Measurements from ENCODE around the gene TBPL1. TPM values are rescaled to one million over a fixed set of nuclear protein-coding genes. Genes with fewer than 3 reads are reported as not detected.
"Not testable (repeated sequence)": the region's sequence is repeated elsewhere in the genome, so short reads cannot be mapped to it uniquely, and the experiment has no call there.

The TBPL1 gene
- total RNA-seq, 4 donors from 2014 or later: 0.85 to 9.1 (median 4.7) TPM

DNA sequence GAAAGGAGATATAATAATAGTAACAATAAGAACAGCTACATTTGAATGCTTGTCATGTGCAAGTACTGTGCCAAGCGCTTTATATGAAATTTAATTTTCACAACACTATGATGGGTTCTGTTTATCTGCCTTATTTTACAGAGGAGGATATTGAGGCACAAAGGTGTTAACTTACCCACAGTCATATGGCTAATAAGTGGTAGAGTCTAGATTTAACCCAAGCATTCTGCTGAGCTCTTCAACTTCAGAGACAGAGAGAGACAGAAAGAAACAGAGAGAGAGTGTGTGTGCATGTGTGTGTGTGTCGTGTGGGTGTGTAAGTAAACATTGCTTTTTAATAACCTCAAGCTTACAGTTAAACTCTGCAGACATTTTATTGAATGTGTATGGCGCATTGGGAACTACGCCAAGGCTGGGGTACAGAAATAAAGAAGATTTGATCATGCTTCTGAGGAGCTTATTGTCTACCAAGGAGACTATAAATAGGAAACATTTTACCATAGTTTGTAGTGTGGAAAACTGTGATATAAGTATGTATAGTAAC is 12.9 kb downstream of the TBPL1 start:
- DNase-seq (no peak), ATAC-seq (no peak)
- no peaks in the 10 kb centered on the region for H3K27me3 ChIP-seq
- no peak overlapping the region for H3K4me3 ChIP-seq
- intact Hi-C loops (cut with DNase I; ENCODE audit: low total_unique reads) (no loop called here), in situ Hi-C loops (cut with MboI; ENCODE audit: low sequenced_read_pairs in 4 of 4) (no loop called here)
- no peak for TF ChIP-seq POLR2A (IDR thresholded peaks at IDR 0.05)
- TF ChIP-seq, protein P1, sequence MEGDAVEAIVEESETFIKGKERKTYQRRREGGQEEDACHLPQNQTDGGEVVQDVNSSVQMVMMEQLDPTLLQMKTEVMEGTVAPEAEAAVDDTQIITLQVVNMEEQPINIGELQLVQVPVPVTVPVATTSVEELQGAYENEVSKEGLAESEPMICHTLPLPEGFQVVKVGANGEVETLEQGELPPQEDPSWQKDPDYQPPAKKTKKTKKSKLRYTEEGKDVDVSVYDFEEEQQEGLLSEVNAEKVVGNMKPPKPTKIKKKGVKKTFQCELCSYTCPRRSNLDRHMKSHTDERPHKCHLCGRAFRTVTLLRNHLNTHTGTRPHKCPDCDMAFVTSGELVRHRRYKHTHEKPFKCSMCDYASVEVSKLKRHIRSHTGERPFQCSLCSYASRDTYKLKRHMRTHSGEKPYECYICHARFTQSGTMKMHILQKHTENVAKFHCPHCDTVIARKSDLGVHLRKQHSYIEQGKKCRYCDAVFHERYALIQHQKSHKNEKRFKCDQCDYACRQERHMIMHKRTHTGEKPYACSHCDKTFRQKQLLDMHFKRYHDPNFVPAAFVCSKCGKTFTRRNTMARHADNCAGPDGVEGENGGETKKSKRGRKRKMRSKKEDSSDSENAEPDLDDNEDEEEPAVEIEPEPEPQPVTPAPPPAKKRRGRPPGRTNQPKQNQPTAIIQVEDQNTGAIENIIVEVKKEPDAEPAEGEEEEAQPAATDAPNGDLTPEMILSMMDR (IDR thresholded peaks at IDR 0.05 in 4 of 5, conservative IDR thresholded peaks at IDR 0.05 in 1 of 5): no peak
- H3K27ac ChIP-seq: no peak overlapping the region
- H3K9me3 ChIP-seq: no peaks in the 10 kb centered on the region
- H3K4me1 ChIP-seq: peaks cover 0 to 5% of the 10 kb centered on the region in 2 donors
- H3K36me3 ChIP-seq: no peaks in the 10 kb centered on the region

DNA sequence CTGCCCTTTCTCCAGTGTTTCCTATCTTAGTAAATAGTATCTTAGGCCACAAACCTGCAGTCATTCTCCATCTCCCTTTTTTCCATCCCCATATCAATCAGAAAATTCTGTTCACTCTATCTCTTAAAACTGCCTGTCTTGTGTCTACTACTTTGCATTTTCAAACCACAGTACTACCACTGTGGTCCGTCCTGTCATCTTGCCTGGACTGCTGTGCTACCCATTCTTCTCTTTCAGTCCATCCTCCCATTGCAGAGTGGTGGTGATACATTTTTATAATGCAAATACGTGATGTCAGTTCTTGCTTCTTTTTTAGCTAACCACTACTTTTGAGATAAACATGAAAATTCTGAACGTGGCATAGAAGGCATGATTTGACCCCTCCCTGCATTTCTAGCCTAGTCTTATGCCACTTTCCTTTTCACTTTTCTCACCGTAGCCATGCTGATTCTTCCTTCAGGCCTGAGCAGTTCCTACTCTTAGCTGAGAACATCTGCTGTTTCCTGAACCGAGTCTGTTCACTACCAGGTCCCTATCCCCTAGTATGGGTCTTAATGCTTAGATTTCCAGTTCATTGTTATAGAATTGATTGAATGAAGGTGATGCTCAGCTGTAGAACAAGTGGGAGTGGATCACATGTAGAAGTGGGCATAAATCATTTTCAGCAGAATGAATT is 13.8 kb downstream of the TBPL1 start:
- peaks cover 3 to 4% of the 10 kb centered on the region in 2 donors for H3K4me1 ChIP-seq
- no peak overlapping the region for H3K27ac ChIP-seq
- DNase-seq (no peak), ATAC-seq (no peak)
- H3K36me3 ChIP-seq: no peaks in the 10 kb centered on the region
- intact Hi-C loops (cut with DNase I; ENCODE audit: low total_unique reads): no loop called here
- no peak for TF ChIP-seq POLR2A (IDR thresholded peaks at IDR 0.05)
- TF ChIP-seq, protein P1 (IDR thresholded peaks at IDR 0.05 in 4 of 5, conservative IDR thresholded peaks at IDR 0.05 in 1 of 5): no peak
- in situ Hi-C loops (cut with MboI; ENCODE audit: low sequenced_read_pairs in 4 of 4): no loop called here
- no peaks in the 10 kb centered on the region for H3K27me3 ChIP-seq
- H3K9me3 ChIP-seq: no peaks in the 10 kb centered on the region
- H3K4me3 ChIP-seq: no peak overlapping the region

DNA sequence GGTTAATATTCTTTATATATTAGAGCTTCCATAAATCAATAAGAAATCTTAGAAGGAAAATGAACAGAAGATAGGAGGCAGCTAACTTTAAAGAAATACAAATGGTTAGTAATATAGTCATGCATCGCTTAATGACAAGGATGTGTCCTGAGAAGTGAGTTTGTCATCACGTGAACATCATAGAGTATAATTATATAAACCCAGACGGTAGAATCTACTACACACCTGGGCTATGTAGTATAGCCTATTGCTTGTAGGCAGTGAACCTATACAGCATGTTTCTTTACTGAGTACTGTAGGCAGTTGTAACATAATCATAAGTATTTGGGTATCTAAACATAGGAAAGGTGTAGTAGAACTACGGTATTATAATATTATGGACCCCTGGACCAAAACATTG is 14.3 kb downstream of the TBPL1 start:
- peaks cover 0 to 9% of the 10 kb centered on the region in 2 donors for H3K4me1 ChIP-seq
- in situ Hi-C loops (cut with MboI; ENCODE audit: low sequenced_read_pairs in 4 of 4): no loop called here
- intact Hi-C loops (cut with DNase I; ENCODE audit: low total_unique reads): no loop called here
- TF ChIP-seq, protein P1 (IDR thresholded peaks at IDR 0.05 in 4 of 5, conservative IDR thresholded peaks at IDR 0.05 in 1 of 5): no peak
- no peak for TF ChIP-seq POLR2A (IDR thresholded peaks at IDR 0.05)
- H3K4me3 ChIP-seq: no peak overlapping the region
- DNase-seq (no peak), ATAC-seq (no peak)
- H3K36me3 ChIP-seq: no peaks in the 10 kb centered on the region
- H3K27me3 ChIP-seq: no peaks in the 10 kb centered on the region
- no peak overlapping the region for H3K27ac ChIP-seq
- H3K9me3 ChIP-seq: no peaks in the 10 kb centered on the region

GRCh38 chr6:133967835-133968234 is 14.8 kb downstream of the TBPL1 start:
- ATAC-seq; H3K27ac ChIP-seq; intact Hi-C loops (cut with DNase I; ENCODE audit: low total_unique reads): not testable (repeated sequence)

GRCh38 chr6:133969285-133969920 is 16.4 kb downstream of the TBPL1 start:
- DNase-seq (no peak), ATAC-seq (no peak)
- Histone ChIP-seq H3K27ac (no peak overlapping the region), H3K4me1 (peaks cover 0 to 15% of the 10 kb centered on the region in 2 donors), H3K27me3 (no peaks in the 10 kb centered on the region), H3K36me3 (no peaks in the 10 kb centered on the region), H3K4me3 (no peak overlapping the region), H3K9me3 (no peaks in the 10 kb centered on the region)
- TF ChIP-seq POLR2A (IDR thresholded peaks at IDR 0.05): no peak
- TF ChIP-seq, protein P1 (IDR thresholded peaks at IDR 0.05 in 4 of 5, conservative IDR thresholded peaks at IDR 0.05 in 1 of 5): no peak
- intact Hi-C loops (cut with DNase I; ENCODE audit: low total_unique reads) (no loop called here), in situ Hi-C loops (cut with MboI; ENCODE audit: low sequenced_read_pairs in 4 of 4) (no loop called here)

More at GRCh38 chr6:133967835-133968234, 14.8 kb downstream of the TBPL1 start:
- H3K27me3 ChIP-seq; H3K4me1 ChIP-seq; H3K4me3 ChIP-seq; DNase-seq; H3K9me3 ChIP-seq; in situ Hi-C loops (cut with MboI; ENCODE audit: low sequenced_read_pairs in 4 of 4); H3K36me3 ChIP-seq: not testable (repeated sequence)

Data from gastrocnemius medialis (tissue), 4 donors.